Natural killer cell (primary cell): ENCODE results near the gene RORC. TPM values are rescaled to one million over a fixed set of nuclear protein-coding genes. Genes with fewer than 3 reads are reported as not detected.

Source experiments
- ATAC-seq, 3 donors: fragments of 150-1000 bp in 2 of 3; fragments of 200-7000 bp in 1 of 3; cut with Tn5 transposase; 1 replicate in 1 of 3; 2 replicates in 2 of 3; pipeline ENCODE4 v1.10.0; 2021; ENCODE audit warnings: mild to moderate bottlenecking in 2 of 3, moderate library complexity in 2 of 3
- DNase-seq, 2 donors: peaks; one replicate each; pipeline versions ENCODE4 v3.0.0 to v3.0.0-alpha.2; 2013 to 2021; ENCODE audit warnings: mixed read lengths in 1 of 2
- H3K27ac ChIP-seq: one replicate; pipeline ENCODE4 v1.5.1; 2013; ENCODE audit warnings: mild to moderate bottlenecking, low read length
- H3K27me3 ChIP-seq: one replicate; pipeline ENCODE4 v1.6.1; 2013; ENCODE audit warnings: low read length; ENCODE audit not compliant: control insufficient read depth, insufficient read depth
- H3K36me3 ChIP-seq: one replicate; pipeline ENCODE4 v1.6.1; 2013; ENCODE audit warnings: low read length; ENCODE audit not compliant: control insufficient read depth, insufficient read depth
- H3K4me1 ChIP-seq: one replicate; pipeline ENCODE4 v1.6.1; 2013; ENCODE audit warnings: low read length; ENCODE audit not compliant: control insufficient read depth, insufficient read depth
- H3K4me3 ChIP-seq: one replicate; pipeline ENCODE4 v1.5.1; 2013; ENCODE audit warnings: low read length
- H3K9me3 ChIP-seq: one replicate; pipeline ENCODE4 v1.6.1; 2013; ENCODE audit warnings: low read length; ENCODE audit not compliant: control insufficient read depth, insufficient read depth
- H3K27ac Mint-ChIP-seq, 2 donors: one replicate each; pipeline ENCODE4 v1.8.0; 2022; ENCODE audit warnings: mild to moderate bottlenecking in 2 of 2, mixed read lengths in 2 of 2, moderate library complexity in 1 of 2
- H3K27me3 Mint-ChIP-seq, 2 donors: one replicate each; pipeline ENCODE4 v1.8.0; 2022; ENCODE audit warnings: low read depth in 2 of 2, mixed read lengths in 2 of 2
- H3K36me3 Mint-ChIP-seq: one replicate; pipeline ENCODE4 v1.8.0; 2022; ENCODE audit warnings: mixed read lengths
- H3K4me1 Mint-ChIP-seq, 2 donors: one replicate each; pipeline ENCODE4 v1.8.0; 2022; ENCODE audit warnings: mixed read lengths in 2 of 2
- H3K4me3 Mint-ChIP-seq: one replicate; pipeline ENCODE4 v1.8.0; 2022; ENCODE audit warnings: mild to moderate bottlenecking, moderate library complexity, mixed read lengths
- H3K9me3 Mint-ChIP-seq, 2 donors: one replicate each; pipeline ENCODE4 v1.8.0; 2022; ENCODE audit warnings: mixed read lengths in 2 of 2
- CTCF ChIP-seq: fragments of 200-600 bp; IDR thresholded peaks from one replicate; pipeline ENCODE4 v1.8.0; 2022; ENCODE audit warnings: antibody characterized with exemption
- WGBS: methylation state at CpG from one replicate; pipeline ENCODE4 v1.1.7; 2013; ENCODE audit warnings: missing lambda C conversion rate; ENCODE audit not compliant: insufficient coverage; 5-methylcytosine and 5-hydroxymethylcytosine counted together
- intact Hi-C: fragments of 100-400 bp; cut with micrococcal nuclease; formaldehyde crosslinking; loops from one replicate; pipeline ENCODE4 v1.14.2; 2022
- total RNA-seq, 4 donors: library from RNA; stranded (reverse); fragments of 120-200 nt in 1 of 4; gene quantifications; one replicate each; pipeline versions ENCODE4 v1.2.3 to v1.2.4, GENCODE V29; 2013 to 2022

RORC gene
- total RNA-seq, 3 donors from 2014 or later (not counting 1 experiment from before 2014, with no cell fraction given) = 0.14 to 0.78 (median 0.70) TPM

GRCh38 chr1:151813271-151813977 is 18.2 kb downstream of the RORC start:
- no peak overlapping the region for H3K27ac Mint-ChIP-seq
- no peaks in the 10 kb centered on the region for H3K9me3 Mint-ChIP-seq
- peaks cover 32 to 35% of the 10 kb centered on the region in 2 donors for H3K4me1 Mint-ChIP-seq
- ATAC-seq (no peak), DNase-seq (no peak)
- Histone ChIP-seq H3K4me1 (peaks cover 47% of the 10 kb centered on the region), H3K4me3 (no peak overlapping the region), H3K27ac (no peak overlapping the region), H3K36me3 (no peaks in the 10 kb centered on the region), H3K27me3 (no peaks in the 10 kb centered on the region), H3K9me3 (no peaks in the 10 kb centered on the region)
- no peaks in the 10 kb centered on the region for H3K36me3 Mint-ChIP-seq
- no peak overlapping the region for H3K4me3 Mint-ChIP-seq
- 89% methylated on average over 11 of the region's 12 CpGs for WGBS
- intact Hi-C loops = no loop called here
- peaks cover 0 to 2% of the 10 kb centered on the region in 2 donors for H3K27me3 Mint-ChIP-seq
- TF ChIP-seq CTCF = no peak

GRCh38 chr1:151811181-151811580 is 20.4 kb downstream of the RORC start:
- WGBS = 93% methylated on average over 7 of the region's 9 CpGs
- ATAC-seq = no peak

GRCh38 chr1:151809985-151810556 is 21.5 kb downstream of the RORC start:
- 100% methylated on average over 1 of the region's 1 CpG for WGBS
- ATAC-seq (no peak), DNase-seq (no peak)
- H3K27ac ChIP-seq = no peak overlapping the region
- no peaks in the 10 kb centered on the region for H3K9me3 ChIP-seq
- H3K27me3 ChIP-seq = no peaks in the 10 kb centered on the region
- Mint-ChIP-seq H3K9me3 (no peaks in the 10 kb centered on the region), H3K36me3 (no peaks in the 10 kb centered on the region), H3K27me3 (no peaks in the 10 kb centered on the region), H3K27ac (no peak overlapping the region), H3K4me1 (peaks cover 9 to 11% of the 10 kb centered on the region in 2 donors), H3K4me3 (no peak overlapping the region)
- no peak overlapping the region for H3K4me3 ChIP-seq
- H3K36me3 ChIP-seq = no peaks in the 10 kb centered on the region
- intact Hi-C loops = no loop called here
- peaks cover 16% of the 10 kb centered on the region for H3K4me1 ChIP-seq
- no peak for TF ChIP-seq CTCF

More at GRCh38 chr1:151811181-151811580, 20.4 kb downstream of the RORC start:
- Mint-ChIP-seq H3K27ac (no peak overlapping the region), H3K36me3 (no peaks in the 10 kb centered on the region), H3K4me3 (no peak overlapping the region), H3K4me1 (peaks cover 20 to 22% of the 10 kb centered on the region in 2 donors), H3K27me3 (peaks cover 0 to 2% of the 10 kb centered on the region in 2 donors), H3K9me3 (no peaks in the 10 kb centered on the region)
- Histone ChIP-seq H3K36me3 (no peaks in the 10 kb centered on the region), H3K27me3 (no peaks in the 10 kb centered on the region), H3K27ac (no peak overlapping the region), H3K9me3 (no peaks in the 10 kb centered on the region), H3K4me1 (peaks cover 27% of the 10 kb centered on the region), H3K4me3 (no peak overlapping the region)
- no peak for TF ChIP-seq CTCF
- intact Hi-C loops = no loop called here
- no peak for DNase-seq
